AG09319 (cell line): ENCODE data around the gene VASP.

Experiments used
- DNase-seq: peaks from one replicate; pipeline ENCODE4 v3.0.0-alpha.2; 2010; ENCODE audit warnings: low read depth; ENCODE audit errors: extremely low read depth
- CTCF ChIP-seq: IDR thresholded peaks from 2 replicates; pipeline ENCODE4 v1.5.1; 2011; ENCODE audit warnings: low read depth, mild to moderate bottlenecking, inconsistent platforms, low read length, moderate library complexity

Gene VASP

GRCh38 chr19:45471111-45471930, 36.0 kb upstream of the VASP start:
- no peak for TF ChIP-seq CTCF
- DNase-seq: peak; percentile 24

GRCh38 chr19:45471931-45472562, 35.2 kb upstream of the VASP start:
- TF ChIP-seq CTCF: no peak
- DNase-seq: peak; percentile 16

- peak; percentile 19 for DNase-seq
- no peak for TF ChIP-seq CTCF
Observed at GRCh38 chr19:45472563-45473366, 34.5 kb upstream of the VASP start.

DNA sequence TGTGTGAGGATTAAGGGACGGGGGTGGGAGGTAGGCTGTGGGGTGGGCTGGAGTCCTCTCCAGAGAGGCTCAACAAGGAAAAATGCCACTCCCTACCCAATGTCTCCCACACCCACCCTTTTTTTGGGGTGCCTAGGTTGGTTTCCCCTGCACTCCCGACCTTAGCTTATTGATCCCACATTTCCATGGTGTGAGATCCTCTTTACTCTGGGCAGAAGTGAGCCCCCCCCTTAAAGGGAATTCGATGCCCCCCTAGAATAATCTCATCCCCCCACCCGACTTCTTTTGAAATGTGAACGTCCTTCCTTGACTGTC, 34.0 kb upstream of the VASP start:
- no peak for TF ChIP-seq CTCF

DNA sequence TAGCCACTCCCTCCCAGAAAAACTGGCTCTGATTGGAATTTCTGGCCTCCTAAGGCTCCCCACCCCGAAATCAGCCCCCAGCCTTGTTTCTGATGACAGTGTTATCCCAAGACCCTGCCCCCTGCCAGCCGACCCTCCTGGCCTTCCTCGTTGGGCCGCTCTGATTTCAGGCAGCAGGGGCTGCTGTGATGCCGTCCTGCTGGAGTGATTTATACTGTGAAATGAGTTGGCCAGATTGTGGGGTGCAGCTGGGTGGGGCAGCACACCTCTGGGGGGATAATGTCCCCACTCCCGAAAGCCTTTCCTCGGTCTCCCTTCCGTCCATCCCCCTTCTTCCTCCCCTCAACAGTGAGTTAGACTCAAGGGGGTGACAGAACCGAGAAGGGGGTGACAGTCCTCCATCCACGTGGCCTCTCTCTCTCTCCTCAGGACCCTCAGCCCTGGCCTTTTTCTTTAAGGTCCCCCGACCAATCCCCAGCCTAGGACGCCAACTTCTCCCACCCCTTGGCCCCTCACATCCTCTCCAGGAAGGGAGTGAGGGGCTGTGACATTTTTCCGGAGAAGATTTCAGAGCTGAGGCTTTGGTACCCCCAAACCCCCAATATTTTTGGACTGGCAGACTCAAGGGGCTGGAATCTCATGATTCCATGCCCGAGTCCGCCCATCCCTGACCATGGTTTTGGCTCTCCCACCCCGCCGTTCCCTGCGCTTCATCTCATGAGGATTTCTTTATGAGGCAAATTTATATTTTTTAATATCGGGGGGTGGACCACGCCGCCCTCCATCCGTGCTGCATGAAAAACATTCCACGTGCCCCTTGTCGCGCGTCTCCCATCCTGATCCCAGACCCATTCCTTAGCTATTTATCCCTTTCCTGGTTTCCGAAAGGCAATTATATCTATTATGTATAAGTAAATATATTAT, 33.3 kb upstream of the VASP start:
- TF ChIP-seq CTCF: no peak
- DNase-seq: no peak

More for the DNA sequence above, 34.0 kb upstream of the VASP start:
- peak; percentile 12 for DNase-seq

DNA sequence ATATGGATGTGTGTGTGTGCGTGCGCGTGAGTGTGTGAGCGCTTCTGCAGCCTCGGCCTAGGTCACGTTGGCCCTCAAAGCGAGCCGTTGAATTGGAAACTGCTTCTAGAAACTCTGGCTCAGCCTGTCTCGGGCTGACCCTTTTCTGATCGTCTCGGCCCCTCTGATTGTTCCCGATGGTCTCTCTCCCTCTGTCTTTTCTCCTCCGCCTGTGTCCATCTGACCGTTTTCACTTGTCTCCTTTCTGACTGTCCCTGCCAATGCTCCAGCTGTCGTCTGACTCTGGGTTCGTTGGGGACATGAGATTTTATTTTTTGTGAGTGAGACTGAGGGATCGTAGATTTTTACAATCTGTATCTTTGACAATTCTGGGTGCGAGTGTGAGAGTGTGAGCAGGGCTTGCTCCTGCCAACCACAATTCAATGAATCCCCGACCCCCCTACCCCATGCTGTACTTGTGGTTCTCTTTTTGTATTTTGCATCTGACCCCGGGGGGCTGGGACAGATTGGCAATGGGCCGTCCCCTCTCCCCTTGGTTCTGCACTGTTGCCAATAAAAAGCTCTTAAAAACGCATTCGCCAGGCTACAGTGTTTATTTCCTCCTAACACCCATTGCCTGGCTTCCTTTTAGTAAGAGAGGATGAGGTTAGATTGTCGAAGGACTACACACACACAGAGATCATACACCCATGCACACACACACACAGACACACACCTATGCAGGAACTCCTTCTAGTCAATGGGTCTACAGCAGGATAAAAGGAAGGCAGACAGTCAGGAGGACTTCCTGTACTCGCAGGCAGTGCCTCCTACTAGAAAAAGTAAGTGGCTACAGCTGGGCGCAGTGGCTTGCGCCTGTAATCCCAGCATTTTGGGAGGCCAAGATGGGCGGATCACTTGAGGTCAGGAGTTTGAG, 32.4 kb upstream of the VASP start:
- no peak for TF ChIP-seq CTCF
- peak; percentile 14 for DNase-seq
